Activated CD8-positive, alpha-beta memory T cell treated with anti-CD3 and anti-CD28 coated beads, Interleukin-2, amount 50 U/mL, for 1 hour (primary cell): Measurements from ENCODE around the gene PLXDC2.
"Not testable (repeated sequence)": the region's sequence is repeated elsewhere in the genome, so short reads cannot be mapped to it uniquely, and the experiment has no call there.

Experiments
- DNase-seq: peaks from one replicate; pipeline ENCODE4 v3.0.0-alpha.2; 2020; ENCODE audit errors: extremely low read depth

Gene PLXDC2

DNA sequence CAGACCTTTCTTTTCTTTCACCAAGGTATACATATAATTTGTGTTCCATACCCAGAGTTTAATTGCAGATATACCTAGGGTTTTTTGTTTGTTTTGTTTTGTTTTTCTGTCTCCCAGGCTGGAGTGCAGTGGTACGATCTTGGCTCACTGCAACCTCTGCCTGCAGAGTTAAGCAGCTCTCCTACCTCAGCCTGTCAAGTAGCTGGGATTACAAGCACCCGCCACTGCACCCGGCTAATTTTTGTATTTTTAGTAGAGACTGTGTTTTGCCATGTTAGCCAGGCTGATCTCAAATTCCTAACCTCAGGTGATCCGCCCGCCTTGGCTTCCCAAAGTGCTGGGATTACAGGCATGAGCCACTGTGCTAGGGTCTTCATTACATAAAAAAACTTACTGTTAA lies 228.9 kb downstream of the PLXDC2 start:
- not testable (repeated sequence) for DNase-seq

- DNase-seq = no peak
Measured at GRCh38 chr10:20048161-20048560, 231.9 kb downstream of the PLXDC2 start.

- no peak for DNase-seq
Measured at GRCh38 chr10:20058135-20058534, 241.9 kb downstream of the PLXDC2 start.

GRCh38 chr10:20059084-20059835 lies 243.0 kb downstream of the PLXDC2 start:
- DNase-seq = no peak

DNA sequence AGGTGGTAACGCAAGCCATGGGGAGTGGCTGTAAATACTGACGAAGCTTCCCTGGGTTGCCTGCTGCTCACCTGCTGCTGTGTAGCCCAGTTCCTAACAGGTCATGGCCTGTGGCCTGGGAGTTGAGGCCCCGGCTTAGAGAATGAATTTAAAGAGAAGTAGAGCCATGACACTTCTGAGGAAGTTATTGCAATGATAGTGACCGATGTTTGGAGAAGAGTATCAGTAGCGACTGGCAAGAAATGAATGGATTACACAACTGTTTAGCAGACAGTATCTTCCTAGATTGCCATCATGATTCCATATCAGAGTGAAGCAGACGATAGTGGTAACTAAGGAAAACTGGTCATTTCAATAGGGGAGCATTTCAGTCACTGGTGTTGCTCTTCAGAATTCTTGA lies 249.6 kb downstream of the PLXDC2 start:
- DNase-seq = no peak

GRCh38 chr10:20073167-20073566 lies 256.9 kb downstream of the PLXDC2 start:
- DNase-seq = no peak

DNA sequence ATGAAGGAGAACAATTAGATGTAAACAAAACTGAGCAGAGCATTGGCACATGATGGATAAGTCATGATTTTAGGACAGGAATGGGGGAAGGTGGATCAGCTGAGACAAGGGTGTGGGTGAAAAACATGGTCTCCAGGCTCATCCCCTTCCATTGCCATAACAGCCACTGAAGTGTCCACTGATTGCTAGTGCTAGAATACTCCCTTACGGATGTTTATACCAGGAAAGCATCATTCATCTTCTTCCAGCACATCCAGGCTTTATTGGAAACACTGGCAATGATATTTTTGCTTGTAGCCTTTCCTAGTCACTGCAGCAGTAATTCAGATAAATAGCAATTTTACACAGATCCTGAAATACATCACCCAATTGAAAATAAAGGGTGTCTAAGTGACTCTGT lies 259.5 kb downstream of the PLXDC2 start:
- no peak for DNase-seq

DNA sequence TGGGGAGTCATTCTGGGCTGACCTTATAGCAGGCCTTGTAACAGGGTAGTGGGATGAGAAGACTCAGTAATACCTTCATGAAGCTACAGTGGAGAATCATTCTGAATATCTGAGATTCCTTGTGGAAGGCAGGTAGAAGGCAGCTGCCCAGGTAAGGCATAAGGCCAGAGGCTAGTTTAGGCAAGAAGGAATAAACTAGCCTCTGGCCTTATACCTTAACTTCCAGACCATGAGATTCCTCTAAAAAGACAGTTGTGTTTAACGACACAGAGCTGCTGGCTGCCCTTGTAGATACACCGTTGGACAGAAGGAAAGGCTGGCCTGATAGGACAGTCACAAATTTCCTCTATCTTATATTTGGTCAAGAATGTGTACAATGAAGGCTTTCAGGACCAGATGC lies 268.2 kb downstream of the PLXDC2 start:
- no peak for DNase-seq

GRCh38 chr10:20085115-20085514 lies 268.9 kb downstream of the PLXDC2 start:
- DNase-seq = no peak

DNA sequence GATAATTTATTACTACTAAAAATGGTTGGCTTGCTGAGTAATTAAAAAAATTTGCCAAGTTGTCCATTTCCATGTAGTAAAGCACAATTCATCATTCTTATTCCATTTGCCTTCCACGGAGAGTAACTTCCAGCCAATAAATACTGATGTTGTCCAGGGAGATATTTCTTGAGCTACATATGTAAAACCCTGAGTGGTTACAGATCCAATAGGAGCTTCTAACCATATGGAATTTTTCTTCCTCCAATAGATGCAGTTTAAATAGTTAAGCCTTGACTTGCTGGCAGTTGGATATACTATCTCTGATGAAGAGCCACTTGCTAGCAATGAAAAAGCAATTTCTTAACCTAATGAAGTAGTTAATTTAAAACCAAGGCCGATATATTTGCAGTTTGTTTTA lies 271.1 kb downstream of the PLXDC2 start:
- DNase-seq = no peak

DNA sequence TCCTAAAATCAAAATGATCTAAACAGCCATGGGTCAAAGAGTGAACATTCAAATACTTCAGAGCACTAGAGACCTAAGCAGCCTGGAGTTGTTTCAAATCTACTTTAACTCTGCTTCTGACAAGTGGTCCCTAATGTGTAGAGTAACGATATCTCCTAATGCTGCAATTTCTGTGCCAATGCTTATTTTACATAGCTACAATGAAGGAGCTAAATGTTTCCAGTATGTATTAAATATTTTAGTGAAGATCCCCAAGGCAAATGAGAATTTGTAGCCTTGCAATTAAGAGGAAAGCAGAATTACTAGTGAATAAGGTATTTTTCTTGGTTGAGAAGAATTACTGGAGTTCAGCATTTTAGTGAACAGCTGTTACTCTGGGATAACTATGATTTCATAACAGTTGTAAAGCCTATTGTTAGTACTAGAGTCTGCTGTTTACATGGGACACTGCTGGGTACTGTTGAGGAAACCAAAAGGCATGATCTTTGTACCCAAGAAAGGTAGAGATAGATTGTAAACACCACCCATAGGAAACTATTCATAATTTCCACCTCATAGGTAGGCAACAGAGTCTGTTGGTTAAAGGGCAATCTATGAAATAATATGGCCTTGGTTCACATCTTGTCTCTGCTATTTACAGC lies 271.9 kb downstream of the PLXDC2 start:
- no peak for DNase-seq

DNA sequence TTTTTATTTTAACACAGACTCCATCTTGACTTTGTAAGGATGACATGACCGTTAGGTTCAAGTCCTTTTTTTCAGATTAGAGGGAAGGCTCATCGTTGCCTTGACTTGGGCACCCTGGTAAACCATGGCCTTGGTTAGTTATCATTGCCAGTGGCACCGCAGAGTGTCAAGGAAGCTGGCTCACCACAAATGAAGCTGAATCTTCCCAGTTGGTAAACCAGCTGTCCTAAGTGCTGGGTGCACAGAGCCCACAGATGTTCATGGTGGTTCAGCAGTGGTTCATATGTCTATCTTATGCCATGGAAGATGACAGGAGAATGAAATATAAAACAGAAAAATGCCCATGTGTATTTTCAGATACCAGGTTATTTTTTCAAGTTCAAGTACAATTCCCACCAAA lies 273.6 kb downstream of the PLXDC2 start:
- no peak for DNase-seq

DNA sequence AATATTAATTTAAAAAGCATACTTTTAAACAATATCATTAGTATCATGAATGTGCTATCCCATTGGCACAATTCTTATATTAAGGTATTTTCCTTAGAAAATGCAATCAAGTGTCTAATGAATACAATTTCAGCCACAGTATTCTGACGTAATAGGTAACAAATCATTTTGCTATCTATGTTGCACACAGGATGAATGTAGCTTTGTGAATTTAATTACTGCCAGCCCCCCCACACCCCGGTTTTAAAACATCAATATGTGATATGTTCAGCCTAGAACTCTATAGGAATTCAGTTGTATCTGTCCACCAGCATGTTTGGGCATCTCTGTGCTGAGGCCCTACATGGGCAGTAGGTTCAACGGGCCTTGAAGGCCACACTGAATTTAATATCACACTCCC lies 274.6 kb downstream of the PLXDC2 start:
- DNase-seq = no peak

GRCh38 chr10:20091698-20092097 lies 275.5 kb downstream of the PLXDC2 start:
- no peak for DNase-seq

GRCh38 chr10:20093600-20093999 lies 277.4 kb downstream of the PLXDC2 start:
- no peak for DNase-seq

- DNase-seq = no peak
Measured at GRCh38 chr10:20094226-20094976, 278.2 kb downstream of the PLXDC2 start.

GRCh38 chr10:20100171-20100570 lies 283.9 kb downstream of the PLXDC2 start:
- no peak for DNase-seq

DNA sequence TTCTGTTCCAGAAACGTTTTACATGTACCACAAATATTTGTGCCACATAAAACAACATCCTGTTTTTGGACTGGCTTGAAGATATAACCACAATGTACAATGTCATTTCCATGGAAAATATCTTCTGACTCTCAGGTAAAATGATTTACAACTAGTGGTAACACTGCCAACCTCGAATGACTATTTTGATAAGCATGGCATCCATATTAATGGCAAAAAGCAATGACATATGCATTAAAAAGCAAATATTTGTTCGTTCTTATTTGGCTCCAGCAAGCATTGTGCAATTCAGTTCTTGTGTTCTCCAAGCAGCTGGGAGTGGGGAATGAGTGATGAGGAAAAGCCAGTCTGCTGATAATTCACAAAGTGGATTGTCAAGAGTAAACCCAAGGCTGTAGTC lies 289.0 kb downstream of the PLXDC2 start:
- DNase-seq = no peak

DNA sequence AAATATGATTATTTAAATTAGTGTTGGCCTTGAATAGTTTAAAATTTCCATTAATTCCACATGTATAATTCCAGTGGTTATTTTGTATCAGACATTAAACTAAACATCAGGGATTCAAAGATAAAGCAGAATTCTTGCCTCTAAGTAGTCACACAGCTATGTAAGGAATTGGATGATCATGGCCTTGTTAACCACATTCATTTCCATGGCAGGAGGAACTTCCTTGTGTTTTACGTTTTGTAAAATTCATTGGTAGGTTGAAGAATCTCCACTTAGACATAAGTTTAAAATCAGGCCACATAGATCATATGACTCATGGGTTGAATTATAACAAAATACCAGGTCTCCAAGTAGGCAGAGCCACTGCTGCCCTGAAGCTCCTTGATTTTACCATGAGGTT lies 289.7 kb downstream of the PLXDC2 start:
- no peak for DNase-seq

- DNase-seq = no peak
Measured at GRCh38 chr10:20108021-20108420, 291.8 kb downstream of the PLXDC2 start.

DNA sequence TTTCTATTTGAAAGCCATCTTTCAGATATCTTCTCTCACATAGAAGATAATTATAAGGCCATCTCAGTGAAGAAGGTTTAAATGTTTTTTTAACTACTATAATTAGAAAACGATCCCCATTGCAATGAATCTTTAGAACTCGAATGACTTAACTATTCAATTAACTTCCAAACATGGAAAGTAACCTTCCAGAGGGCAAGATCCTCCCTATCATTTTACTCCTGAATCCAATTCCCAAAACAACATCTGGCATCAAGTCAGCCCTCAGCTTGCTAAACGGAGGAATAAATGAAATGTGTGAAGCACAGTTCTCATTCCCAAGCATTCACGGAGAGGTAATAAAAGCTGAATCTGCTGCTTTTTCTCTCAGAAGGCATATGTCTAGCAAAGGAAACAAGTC lies 293.4 kb downstream of the PLXDC2 start:
- DNase-seq = no peak

DNA sequence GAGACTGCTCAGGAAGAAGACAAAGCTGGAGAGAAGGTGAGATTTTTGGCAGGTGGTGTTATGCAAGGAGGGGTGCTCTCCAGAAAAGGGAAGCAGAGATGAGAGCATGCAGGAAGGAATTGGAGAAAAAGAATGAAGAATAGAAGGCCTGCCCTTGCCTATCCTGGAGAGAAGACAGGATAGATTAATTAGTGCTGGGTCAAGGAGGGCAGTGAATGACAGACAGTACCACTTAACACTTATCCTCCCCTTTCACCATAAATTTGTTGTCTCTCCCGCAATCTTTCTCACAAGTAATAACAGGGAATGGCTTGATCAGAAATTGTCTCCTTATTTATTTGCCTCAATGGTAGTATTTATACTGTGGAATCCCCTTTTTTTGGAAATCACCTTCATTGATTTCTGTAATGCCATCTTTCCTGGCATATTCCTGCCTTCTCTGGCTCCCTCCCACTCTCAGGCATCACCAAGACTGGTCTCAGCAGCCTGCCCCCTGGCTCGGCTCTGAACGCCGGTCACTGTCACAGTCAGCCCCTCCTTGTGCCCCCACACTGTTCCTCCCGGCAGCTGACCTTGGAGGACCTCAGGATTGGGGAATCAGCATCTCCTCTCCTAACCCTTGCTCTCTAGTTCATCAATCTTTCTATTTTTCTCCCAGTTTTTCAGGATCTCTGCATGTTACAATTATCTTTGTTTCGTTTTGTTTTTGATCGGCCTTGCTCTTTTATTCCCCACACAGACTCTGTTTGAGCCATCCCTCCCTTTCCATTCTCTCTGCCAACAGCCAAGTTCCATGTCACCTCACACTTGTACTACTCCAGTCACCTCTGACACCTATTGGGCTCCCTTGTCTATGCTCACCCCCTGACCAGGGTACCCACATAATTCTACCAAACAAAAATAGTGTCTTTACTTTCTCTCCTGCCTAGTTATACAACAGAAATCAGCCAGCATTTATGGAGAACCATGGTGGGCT lies 294.2 kb downstream of the PLXDC2 start:
- no peak for DNase-seq
